HG03457 (cell line): ENCODE results near the gene AGXT.
"Not testable (repeated sequence)": the region's sequence is repeated elsewhere in the genome, so short reads cannot be mapped to it uniquely, and the experiment has no call there.

ENCODE experiments used
- ATAC-seq: cut with Tn5 transposase; IDR thresholded peaks from one replicate; pipeline ENCODE4 v1.9.1; 2021; ENCODE audit warnings: moderate number of reproducible peaks; ENCODE audit not compliant: unreplicated experiment

AGXT gene

DNA sequence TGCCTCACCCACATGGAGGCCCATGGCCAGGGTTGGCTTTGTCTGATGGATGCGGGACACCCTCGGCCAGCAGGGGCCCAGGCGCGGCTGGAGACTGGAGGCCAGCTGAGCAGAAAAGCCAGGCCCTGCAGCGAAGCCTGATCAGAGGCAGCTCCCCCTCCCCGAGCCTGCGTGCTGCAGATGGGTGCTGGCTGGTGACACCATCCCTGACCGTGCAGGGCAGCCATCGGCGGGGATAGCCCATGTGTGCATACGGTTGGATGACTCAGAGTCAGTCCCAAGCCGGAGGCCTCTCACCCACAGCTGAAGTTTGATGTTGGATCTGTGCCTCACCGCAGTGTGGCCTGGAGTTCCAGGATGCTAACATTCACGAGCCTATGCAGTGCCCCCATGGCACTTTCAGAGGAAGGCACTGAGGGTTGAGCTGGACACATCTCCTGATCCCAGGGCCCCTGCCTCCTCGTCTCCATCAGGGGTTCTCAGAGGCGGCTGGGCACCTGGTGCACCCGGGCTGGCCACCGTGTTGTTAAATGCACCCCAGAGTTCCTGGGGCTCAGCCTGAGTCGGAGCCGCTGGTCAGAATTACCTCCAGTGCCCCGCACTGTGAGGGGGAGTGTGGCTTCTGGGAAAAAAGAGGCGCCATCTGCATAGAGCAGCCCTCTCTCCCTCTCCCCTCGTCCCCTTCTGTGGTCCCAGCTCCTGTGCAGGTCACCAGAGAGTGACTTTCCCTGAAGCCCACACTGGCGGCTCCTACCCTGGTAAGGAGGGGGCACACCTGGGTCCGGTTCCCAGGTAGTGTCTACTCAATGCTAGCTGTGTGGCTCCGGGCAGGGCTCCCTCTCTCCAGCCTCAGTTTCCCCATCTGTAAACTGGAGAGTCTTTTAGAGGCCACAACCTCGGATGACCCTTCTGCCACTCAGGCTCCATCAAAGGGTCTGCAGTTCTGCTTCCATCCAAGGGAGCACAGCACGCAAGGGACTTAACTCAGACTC is 29.2 kb upstream of the AGXT start:
- ATAC-seq = no peak

DNA sequence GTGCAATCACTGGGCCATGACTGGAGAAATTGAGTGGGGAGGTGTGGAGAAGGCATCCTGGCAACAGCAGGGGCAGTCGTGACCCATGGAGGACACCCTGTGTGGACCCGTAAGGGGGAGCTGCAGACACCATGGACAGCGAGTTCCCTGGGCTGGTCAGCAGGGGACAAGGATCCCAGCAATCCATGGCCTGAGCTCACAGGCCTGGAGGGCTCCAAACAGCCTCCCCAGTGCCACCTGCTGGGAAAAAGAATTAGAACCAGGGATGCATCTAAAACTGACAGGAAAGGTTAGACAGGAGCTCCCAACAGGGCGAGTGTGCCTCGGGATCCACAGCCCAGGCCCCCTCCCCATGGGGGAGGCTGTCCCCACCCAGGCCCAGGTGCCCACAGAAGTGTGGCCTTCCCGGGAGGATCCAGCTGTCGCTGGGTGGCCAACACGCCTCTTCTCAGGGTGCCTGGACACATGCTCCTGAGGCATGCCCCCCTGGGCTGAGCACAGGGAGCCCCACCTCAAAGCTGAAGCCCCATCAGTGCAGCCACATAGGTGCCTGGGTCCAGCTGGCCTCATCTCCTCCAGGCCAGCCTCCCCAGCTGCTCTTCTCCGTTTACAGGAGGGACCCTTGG is 28.1 kb upstream of the AGXT start:
- ATAC-seq = no peak

DNA sequence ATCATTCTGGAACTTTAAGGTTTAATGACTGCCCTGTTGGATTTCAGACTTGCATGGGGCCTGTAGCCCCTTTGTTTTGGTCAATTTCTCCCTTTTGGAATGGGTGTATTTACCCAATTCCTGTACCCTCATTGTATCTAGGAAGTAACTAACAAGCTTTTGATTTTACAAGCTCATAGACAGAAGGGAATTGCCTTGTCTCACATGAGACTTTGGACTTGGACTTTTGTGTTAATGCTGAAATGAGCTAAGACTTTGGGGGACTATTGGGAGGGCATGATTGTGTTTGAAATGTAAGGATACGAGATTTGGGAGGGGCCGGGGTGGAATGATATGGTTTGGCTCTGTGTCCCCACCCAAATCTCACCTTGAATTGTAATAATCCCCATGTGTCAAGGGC is 22.3 kb upstream of the AGXT start:
- not testable (repeated sequence) for ATAC-seq

DNA sequence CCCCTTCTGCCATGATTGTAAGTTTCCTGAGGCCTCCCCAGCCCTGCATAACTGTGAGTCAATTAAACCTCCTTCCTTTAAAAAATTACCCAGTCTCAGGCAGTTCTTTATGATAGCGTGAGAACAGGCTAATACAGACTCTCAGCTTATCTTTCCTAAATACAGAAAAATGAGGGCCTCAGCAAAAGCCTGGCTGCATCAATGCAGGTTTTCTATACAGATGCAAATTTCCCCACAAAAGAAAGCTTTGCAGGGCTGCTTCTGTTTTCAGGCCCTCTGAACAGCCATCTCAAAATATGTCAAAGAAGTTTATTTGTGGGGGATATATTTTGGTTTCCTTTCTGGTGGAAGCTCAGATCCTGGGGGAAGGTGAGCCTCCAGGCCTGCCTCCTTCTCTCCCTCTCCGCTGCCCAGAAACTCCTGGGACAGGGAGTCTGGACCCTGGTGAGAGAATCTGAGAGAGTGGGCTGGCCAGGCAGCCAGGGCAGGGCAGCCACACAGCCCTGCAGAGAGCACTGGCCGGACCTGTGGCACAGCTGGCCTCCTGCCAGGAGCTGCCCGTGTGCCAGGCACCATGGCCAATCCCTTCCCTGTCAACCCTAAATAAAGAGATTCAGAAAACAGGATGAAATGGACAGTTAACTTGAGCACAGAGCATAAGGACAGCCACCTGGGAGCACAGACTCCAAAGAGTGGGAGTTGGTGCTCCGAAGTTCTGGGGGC is 21.6 kb upstream of the AGXT start:
- no peak for ATAC-seq

DNA sequence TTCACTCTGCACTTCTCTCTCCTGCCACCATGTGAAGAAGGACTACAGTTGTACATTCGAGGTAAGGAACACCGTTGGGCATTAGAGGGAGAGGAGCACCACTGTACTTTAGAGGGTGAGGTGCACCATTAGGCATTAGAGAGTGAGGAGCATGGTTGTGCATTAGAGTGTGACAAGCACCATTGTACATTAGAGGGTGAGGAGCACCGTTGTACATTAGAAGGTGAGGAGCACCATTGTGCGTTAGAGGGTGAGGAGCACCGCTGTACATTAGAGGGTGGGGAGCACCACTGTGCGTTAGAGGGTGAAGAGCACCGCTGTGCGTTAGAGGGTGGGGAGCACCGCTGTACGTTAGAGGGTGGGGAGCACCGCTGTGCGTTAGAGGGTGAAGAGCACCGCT is 20.8 kb upstream of the AGXT start:
- ATAC-seq = no peak

DNA sequence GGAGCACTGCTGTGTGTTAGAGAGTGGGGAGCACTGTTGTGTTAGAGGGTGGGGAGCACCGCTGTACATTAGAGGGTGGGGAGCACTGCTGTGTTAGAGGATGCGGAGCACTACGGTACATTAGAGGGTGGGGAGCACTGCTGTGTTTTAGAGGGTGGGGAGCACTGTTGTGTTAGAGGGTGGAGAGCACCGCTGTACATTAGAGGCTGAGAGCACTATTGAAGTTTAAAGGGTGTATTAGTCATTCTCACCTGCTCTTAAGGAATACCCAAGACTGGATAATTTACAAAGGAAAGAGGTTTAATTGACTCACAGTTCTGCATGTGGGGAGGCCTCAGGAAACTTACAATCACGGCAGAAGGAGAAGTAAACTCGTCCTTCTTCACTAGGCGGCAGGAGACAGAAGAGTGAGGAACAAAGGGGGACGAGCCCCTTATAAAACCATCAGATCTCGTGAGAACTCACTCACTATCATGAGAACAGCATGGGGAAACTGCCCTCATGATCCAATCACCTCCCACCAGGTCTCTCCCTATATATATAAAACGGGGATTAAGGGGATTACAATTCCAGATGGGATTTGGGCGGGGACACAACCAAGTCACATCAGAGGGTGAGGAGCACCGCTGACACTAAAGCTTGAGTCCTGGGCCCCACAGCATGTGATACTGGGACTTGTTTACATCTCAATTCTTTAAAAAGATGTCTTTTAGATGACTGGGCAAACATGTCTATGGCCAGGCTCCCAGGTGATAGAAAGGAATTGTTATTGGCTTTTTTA is 19.5 kb upstream of the AGXT start:
- ATAC-seq = no peak

DNA sequence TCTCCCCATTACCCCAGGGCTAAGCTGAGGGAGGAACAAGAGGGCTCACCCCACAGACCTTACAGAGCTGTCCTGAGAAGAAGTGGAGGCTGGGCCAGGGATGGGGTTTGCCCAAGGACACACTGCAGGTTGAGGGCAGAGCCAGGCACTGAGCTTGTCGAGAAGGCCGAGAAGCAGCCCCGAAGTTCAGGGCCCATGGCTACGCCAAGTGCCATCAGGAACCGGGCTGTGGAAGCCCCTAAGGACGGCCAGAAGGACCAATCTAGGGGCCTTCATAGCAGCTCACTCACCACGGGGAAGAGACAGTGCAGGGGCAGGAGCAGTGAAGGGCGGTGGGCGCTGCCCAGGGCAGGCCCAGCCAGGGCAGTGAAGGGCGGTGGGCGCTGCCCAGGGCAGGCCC is 18.6 kb upstream of the AGXT start:
- ATAC-seq = no peak

DNA sequence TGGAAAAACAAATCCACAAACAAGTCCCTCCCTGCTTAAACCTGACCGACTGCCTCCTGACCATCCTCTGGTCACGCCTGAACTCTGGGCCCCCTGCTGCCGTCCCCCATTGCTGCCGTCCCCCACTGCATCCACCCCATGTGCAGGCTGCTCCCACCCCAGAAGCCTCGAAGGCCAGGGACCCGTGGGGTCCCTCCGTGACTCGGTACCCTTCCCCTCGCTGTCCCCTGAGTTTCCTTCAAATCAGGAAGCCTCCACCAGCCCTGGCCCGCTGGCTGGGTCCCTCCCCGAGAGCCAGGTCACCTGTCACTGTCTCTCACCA is 17.9 kb upstream of the AGXT start:
- no peak for ATAC-seq

DNA sequence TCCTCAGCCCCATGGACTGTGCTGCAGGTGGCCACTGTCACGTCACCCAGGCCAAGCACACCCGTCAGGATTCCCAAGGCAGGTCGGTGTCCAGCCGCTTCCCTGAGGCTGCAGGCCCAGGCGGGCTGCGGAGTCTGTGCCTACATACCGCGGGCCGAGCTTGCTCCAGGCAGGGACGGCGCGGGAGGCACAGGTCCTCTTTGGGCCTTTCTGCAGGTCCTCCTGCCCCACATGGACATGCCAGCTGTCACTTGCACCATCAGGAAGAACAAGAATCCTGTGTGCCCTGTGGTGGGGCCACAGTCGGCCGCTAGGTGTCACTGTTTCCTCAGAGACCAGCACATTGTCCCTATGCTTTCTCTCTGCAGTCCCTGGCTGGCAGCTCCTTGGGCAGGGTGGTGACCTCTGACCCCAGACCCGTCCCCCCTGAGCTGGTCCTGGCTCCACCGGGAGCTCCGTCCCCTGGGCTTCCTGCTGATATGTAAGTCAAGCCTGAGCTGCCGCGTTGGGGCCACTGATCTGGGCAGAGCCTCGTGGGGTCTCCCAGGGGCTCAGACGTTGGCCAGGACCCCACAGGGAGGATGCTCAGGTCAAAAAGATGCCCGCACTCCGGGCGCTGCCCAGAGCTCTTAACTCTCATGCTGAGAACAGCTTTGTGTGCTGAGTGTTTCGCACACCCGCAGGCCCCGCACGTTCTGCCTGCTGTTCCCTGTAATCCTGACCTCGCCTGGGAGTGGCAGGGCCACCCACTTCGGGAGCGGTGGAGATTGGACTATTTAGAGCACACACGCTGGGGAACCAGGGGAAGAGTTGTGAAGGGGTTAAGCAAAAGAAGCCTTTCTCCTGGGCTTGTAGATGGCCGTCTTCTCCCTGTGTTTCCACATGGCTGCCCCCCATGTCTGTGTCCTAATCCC is 17.3 kb upstream of the AGXT start:
- ATAC-seq = no peak

DNA sequence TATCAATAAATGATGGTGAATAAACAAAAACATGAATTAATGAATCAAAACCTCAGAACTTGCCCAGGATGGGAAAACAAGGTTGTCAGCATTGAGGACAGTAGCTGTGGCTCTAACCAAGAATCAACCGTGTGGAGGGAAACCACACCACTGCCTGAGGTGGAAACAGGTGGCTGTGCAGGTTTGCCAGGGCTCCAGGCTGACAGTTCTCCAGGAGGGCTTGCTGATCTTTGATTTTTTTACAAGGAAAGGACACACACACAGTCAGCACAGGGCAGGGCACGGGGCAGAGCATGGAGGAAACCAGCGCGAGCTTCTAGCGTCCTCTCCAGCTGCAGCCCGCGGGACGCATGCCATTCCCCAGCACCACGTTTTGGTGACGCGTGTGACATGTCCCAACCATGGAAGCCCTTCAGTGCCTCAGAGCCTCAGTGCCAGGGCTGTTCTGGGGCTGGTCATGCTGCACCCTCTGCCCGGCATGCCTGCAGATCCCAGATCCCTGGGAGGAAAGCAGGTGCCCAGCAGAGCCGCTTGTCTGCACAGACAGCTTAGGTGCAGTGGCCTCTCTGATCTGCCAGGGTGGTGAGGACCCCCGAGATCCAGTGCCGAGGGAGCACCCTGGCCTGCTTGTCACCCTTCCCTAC is 15.8 kb upstream of the AGXT start:
- ATAC-seq = no peak

DNA sequence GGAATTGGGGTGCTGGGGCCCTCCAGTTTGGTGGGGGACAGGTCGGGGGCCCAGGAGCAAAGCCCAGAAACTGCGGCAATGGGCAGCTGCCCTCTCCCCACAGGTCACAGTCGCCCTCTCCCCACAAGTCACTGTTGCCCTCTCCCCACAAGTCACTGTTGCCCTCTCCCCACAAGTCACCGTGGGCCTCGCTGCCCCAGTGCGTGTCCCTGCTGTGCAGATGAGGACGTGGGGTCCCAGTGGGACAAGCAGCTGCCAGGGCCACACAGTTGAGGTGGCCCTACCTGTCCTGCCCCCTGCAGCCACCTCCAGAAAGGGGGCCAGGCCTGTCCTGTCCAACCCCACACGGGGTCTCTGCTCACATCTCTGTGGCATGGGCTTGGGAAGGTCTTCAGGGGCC is 13.0 kb upstream of the AGXT start:
- ATAC-seq = no peak

DNA sequence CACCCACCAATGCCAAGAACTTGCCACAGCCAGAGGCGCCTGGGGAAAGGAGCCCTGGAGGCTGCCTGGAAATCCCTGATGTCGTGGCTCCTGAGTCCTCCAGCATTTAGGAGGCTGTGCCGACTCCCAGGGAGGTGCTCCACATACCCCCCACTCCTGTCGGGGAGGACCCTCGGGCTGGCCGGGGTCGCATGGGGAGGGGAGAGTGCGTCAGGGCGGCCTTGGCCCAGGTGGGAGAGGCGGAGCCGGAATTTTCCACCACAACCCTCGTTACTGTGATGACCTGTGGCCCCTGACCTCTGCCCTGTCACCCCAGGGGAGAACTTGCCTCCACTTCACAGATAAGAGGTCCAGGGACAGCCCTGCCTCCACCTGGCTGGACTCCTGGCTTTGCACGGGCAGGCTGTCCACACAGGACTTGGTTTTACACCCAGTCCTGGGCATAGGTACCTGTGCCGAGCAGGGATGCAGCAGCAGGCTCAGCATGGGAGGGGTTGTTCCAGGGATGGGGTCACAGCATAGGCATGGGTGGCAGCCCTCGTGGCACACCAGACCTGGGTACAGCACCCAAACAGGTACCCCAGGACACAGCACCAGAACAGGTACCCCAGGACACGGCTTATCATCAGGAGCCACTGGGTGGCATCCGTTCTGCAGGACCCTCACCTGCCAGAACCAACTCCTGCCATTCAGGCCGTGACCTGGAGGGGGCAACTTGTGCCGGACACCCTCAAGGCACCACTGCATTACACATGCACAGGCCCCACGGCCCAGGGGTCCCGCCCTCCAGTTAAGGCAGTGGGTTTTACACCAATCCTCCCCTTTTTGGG is 12.3 kb upstream of the AGXT start:
- ATAC-seq = no peak

DNA sequence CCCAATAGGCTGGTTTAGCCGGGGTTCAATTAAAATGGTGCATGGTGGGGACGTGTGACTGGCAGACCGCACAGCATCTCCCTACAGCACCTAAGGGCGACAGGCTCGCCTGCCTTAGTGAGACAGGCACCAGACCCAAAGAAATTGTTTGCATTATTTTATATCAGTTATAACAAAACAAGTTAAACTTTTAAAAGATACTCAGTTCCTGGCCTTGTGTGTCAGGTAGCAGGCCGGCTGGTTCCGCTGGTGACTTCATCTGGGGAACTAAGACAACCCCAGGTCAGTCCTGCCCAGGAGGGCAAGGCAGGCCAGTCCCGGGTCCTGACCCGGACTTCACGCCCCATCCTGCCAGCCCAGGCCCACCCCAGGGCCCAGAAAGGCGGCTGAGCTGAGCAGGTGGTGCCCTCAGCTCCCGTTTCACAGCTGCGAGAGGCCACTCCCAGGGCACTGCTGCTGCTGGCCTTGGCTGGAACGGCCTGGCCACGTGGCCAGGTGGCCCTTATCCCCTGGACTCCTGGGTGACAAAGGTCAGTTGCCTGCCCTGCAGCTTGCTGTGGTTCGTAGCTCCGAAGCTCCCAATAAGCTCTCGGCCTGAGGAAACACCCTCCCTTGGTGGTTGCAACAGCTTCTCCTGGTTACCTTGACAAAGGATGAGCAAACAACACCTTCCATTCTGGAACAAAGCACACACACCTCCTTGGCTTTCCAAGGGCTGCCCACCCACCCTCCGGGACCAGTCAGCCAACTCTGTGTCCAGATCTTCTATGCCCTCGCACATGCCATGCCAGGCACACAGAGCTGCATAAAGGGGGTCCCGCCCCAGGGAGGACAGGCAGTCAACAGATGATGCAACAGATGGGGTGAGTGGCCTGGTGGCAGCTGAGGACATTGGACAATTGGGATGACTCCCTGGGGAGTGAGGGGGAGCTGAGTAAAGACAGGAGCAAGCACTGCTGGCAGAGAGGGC is 11.3 kb upstream of the AGXT start:
- no peak for ATAC-seq

DNA sequence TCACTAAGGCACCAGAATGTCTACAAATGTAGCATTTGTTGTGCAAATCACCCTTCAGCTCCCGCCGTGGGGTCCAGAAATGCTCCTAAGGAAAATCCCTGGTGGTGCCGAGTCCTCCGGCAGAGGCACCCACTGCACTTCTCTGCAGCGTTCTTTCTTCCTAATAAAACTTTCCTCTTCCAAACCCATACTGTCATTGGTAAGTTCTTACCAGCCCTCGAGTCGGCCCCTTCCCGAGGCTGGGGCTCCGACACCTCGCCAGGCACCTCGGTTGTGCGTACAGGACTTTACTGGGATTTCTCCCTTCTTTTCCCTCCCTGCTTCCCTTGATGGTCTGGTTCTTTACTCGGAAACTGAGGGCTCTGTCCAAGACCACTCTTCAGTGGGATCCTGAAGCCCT is 10.3 kb upstream of the AGXT start:
- ATAC-seq = no peak

DNA sequence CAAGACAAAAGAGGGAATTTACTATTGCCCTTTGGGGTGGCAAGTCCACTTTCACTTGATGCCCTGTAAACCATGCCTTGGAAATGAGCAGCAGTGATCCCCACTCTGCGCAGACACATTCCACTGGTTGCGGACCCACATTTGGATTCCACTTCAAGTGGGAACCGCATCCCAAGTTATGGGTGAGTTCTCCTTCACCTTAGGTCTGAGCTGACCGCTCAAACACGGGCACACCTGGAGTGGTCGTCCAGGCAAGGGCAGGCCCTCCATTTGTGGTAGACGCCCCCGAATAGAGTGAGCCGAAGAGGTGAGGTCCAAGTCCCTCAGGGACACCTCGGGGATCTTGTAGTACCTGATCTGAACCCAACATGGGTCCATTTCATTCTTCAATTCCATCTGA is 9.8 kb upstream of the AGXT start:
- ATAC-seq = no peak

DNA sequence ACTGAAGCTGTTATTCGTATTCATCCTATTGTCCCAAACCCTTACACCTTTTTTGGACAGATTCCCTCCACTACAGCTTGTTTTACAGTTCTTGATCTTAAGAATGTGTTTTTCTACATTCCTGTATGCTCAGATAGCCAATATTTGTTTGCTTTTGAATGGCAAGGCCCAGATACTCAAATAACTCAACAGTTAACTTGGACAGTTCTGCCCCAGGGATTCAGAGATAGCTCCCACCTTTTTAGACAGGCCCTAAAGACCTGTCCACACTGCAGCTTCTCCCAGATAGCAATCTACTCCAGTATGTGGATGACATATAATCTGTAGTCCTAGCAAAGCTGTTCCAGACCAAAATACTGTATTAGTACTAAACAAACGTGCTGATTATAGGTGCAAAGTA is 7.1 kb upstream of the AGXT start:
- no peak for ATAC-seq

DNA sequence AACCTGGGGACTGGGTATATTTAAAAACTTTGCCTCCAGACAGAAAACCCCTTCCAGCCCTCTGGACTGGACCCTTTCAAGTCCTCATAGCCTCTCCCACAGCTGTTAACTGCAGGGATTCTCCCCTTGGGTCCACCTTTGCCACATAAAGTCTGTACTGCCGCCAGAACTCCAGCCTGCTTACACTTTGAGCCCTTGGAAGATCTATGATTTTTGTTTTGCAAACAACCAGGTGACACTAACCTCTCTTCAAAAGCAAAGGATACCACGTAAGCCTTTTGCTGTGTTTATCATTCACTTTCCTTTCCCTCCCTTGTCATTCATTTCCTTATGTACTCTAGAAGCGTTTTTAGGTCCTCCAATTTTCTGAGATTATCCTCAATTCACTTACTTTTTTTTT is 4.1 kb upstream of the AGXT start:
- ATAC-seq = no peak

DNA sequence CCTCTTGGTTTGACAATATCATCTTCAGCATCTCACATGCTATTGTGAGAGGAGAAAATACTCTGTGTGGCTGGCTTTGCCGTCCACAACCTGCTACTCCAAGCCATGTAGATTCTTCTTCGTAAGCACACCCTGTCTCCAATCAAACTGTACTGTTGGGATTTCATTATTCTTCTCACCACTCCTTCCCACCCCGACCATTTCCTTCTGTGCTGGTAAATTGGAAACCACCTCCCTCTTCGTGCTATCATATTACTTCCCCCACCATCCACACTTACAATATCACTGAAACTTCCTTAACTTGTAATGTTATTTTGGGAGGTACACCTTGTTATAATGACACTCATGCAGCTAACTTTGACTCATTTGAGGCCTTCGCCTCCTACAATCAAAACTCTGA is 3.2 kb upstream of the AGXT start:
- no peak for ATAC-seq
